IPS DF 19.7 (cell line): ENCODE results near the gene OMA1.

ENCODE experiments used
- DNase-seq: peaks from one replicate; pipeline ENCODE4 v3.0.0-alpha.2; 2013; ENCODE audit warnings: low read depth, low spot score

OMA1 gene

GRCh38 chr1:58431901-58432620 lies 114.5 kb downstream of the OMA1 start:
- DNase-seq: no peak
